HuH-7 (cell line): Measurements from ENCODE around the gene LCN12.

Source experiments
- DNase-seq: peaks from one replicate; pipeline ENCODE4 v3.0.0; 2011; ENCODE audit warnings: low spot score

Gene LCN12

GRCh38 chr9:136974817-136975535 lies 22.9 kb downstream of the LCN12 start:
- no peak for DNase-seq

- DNase-seq, result peak; percentile 77
Measured at GRCh38 chr9:136975644-136976043, 23.6 kb downstream of the LCN12 start.

- DNase-seq, result no peak
Measured at GRCh38 chr9:136977223-136977622, 25.1 kb downstream of the LCN12 start, which contains the start of gene PTGDS. TSS of gene PTGDS (plus strand) at chr9:136977504. CDS start at chr9:136977579, 75 bp downstream.

- no peak for DNase-seq
Measured at GRCh38 chr9:136977649-136978072, 25.6 kb downstream of the LCN12 start.

- DNase-seq, result peak; percentile 94
Measured at GRCh38 chr9:136978073-136978864, 26.2 kb downstream of the LCN12 start.

- no peak for DNase-seq
Measured at GRCh38 chr9:136978865-136979544, 26.9 kb downstream of the LCN12 start.

GRCh38 chr9:136979769-136980587 lies 27.9 kb downstream of the LCN12 start:
- no peak for DNase-seq

GRCh38 chr9:136980669-136981478 lies 28.8 kb downstream of the LCN12 start:
- no peak for DNase-seq

GRCh38 chr9:136981588-136982231 lies 29.6 kb downstream of the LCN12 start:
- no peak for DNase-seq

- no peak for DNase-seq
Measured at GRCh38 chr9:136982232-136983051, 30.4 kb downstream of the LCN12 start, which contains the start of gene LCNL1. TSS of gene LCNL1 (plus strand) at chr9:136982993. CDS start at chr9:136983587, 594 bp downstream.

- DNase-seq, result no peak
Measured at GRCh38 chr9:136983167-136983566, 31.1 kb downstream of the LCN12 start.

- no peak for DNase-seq
Measured at GRCh38 chr9:136983656-136984314, 31.7 kb downstream of the LCN12 start.

- DNase-seq, result no peak
Measured at GRCh38 chr9:136984464-136985026, 32.5 kb downstream of the LCN12 start.

GRCh38 chr9:136985027-136985602 lies 33.0 kb downstream of the LCN12 start:
- DNase-seq, result no peak

GRCh38 chr9:136985853-136986252 lies 33.8 kb downstream of the LCN12 start:
- no peak for DNase-seq

- no peak for DNase-seq
Measured at GRCh38 chr9:136988872-136989271, 36.8 kb downstream of the LCN12 start.

GRCh38 chr9:136990242-136990911 lies 38.3 kb downstream of the LCN12 start:
- DNase-seq, result no peak
